H7 (cell line): ENCODE results near the gene CNOT6L. TPM values are rescaled to one million over a fixed set of nuclear protein-coding genes. Genes with fewer than 3 reads are reported as not detected.
A peak's percentile ranks its signal among the peaks of the same experiment; 100 is the strongest.

ENCODE experiments used
- DNase-seq: peaks from one replicate; pipeline ENCODE4 v3.0.0; 2012
- H3K27me3 ChIP-seq: 2 replicates; pipeline ENCODE4 v1.6.0; 2011; ENCODE audit warnings: mild to moderate bottlenecking, low read length; ENCODE audit not compliant: control insufficient read depth, insufficient read depth
- H3K36me3 ChIP-seq: replicated peaks from 2 replicates; pipeline ENCODE4 v1.5.1; 2011; ENCODE audit warnings: low read length; ENCODE audit not compliant: control insufficient read depth, insufficient read depth
- H3K4me3 ChIP-seq: 2 replicates; pipeline ENCODE4 v1.5.1; 2011; ENCODE audit warnings: low read depth, mild to moderate bottlenecking, control low read depth, low read length, moderate library complexity; ENCODE audit not compliant: insufficient read depth
- total RNA-seq: library from RNA; depleted of rRNA; stranded (reverse); fragments of >200 nt; shearing (Covaris generic); gene quantifications from 2 replicates; pipeline ENCODE4 v1.2.3, GENCODE V29; 2014

The CNOT6L gene
- total RNA-seq, 1 experiment from 2014 or later = 5.1 TPM

GRCh38 chr4:77777135-77777807, 41.9 kb downstream of the CNOT6L start:
- H3K27me3 ChIP-seq = no peaks in the 10 kb centered on the region
- H3K4me3 ChIP-seq = no peak overlapping the region
- no peaks in the 10 kb centered on the region; the same call in 1 of the 2 replicates for H3K36me3 ChIP-seq
- no peak for DNase-seq

- Histone ChIP-seq H3K4me3 (no peak overlapping the region), H3K36me3 (no peaks in the 10 kb centered on the region; the same call in 1 of the 2 replicates), H3K27me3 (no peaks in the 10 kb centered on the region)
- no peak for DNase-seq
Observed at GRCh38 chr4:77776182-77777134, 42.7 kb downstream of the CNOT6L start.

GRCh38 chr4:77773101-77773500, 46.1 kb downstream of the CNOT6L start:
- DNase-seq = no peak
- H3K4me3 ChIP-seq = no peak overlapping the region
- H3K27me3 ChIP-seq = no peaks in the 10 kb centered on the region
- no peaks in the 10 kb centered on the region; the same call in 1 of the 2 replicates for H3K36me3 ChIP-seq

- Histone ChIP-seq H3K36me3 (no peaks in the 10 kb centered on the region; the same call in 1 of the 2 replicates), H3K27me3 (no peaks in the 10 kb centered on the region), H3K4me3 (no peak overlapping the region)
- no peak for DNase-seq
Observed at GRCh38 chr4:77771566-77771965, 47.6 kb downstream of the CNOT6L start.

- DNase-seq = no peak
- no peaks in the 10 kb centered on the region for H3K27me3 ChIP-seq
- no peaks in the 10 kb centered on the region for H3K36me3 ChIP-seq
- H3K4me3 ChIP-seq = no peak overlapping the region
Observed at GRCh38 chr4:77765720-77766119, 53.4 kb downstream of the CNOT6L start.

GRCh38 chr4:77762531-77762930, 56.6 kb downstream of the CNOT6L start:
- no peaks in the 10 kb centered on the region for H3K36me3 ChIP-seq
- no peak for DNase-seq
- no peaks in the 10 kb centered on the region for H3K27me3 ChIP-seq
- no peak overlapping the region for H3K4me3 ChIP-seq

- Histone ChIP-seq H3K36me3 (no peaks in the 10 kb centered on the region), H3K27me3 (no peaks in the 10 kb centered on the region), H3K4me3 (no peak overlapping the region)
- no peak for DNase-seq
Observed at GRCh38 chr4:77761595-77761994, 57.6 kb downstream of the CNOT6L start.

GRCh38 chr4:77758804-77759203, 60.4 kb downstream of the CNOT6L start:
- Histone ChIP-seq H3K27me3 (no peaks in the 10 kb centered on the region), H3K4me3 (no peak overlapping the region), H3K36me3 (no peaks in the 10 kb centered on the region)
- DNase-seq = no peak

GRCh38 chr4:77751764-77752163, 67.4 kb downstream of the CNOT6L start:
- H3K36me3 ChIP-seq = no peaks in the 10 kb centered on the region
- no peak for DNase-seq
- H3K4me3 ChIP-seq = no peak overlapping the region
- H3K27me3 ChIP-seq = no peaks in the 10 kb centered on the region

- Histone ChIP-seq H3K36me3 (no peaks in the 10 kb centered on the region), H3K27me3 (no peaks in the 10 kb centered on the region), H3K4me3 (no peak overlapping the region)
- DNase-seq = no peak
Observed at GRCh38 chr4:77745792-77746191, 73.4 kb downstream of the CNOT6L start.

GRCh38 chr4:77742054-77742453, 77.1 kb downstream of the CNOT6L start:
- no peak for DNase-seq
- no peaks in the 10 kb centered on the region for H3K27me3 ChIP-seq
- H3K4me3 ChIP-seq = no peak overlapping the region
- no peaks in the 10 kb centered on the region for H3K36me3 ChIP-seq

- Histone ChIP-seq H3K27me3 (no peaks in the 10 kb centered on the region), H3K36me3 (no peaks in the 10 kb centered on the region), H3K4me3 (no peak overlapping the region)
- DNase-seq = no peak
Observed at GRCh38 chr4:77740480-77740879, 78.7 kb downstream of the CNOT6L start.

GRCh38 chr4:77734928-77735327, 84.2 kb downstream of the CNOT6L start:
- no peaks in the 10 kb centered on the region for H3K27me3 ChIP-seq
- DNase-seq = peak; percentile 22
- H3K36me3 ChIP-seq = no peaks in the 10 kb centered on the region
- H3K4me3 ChIP-seq = no peak overlapping the region

- DNase-seq = no peak
- H3K36me3 ChIP-seq = peaks cover 2% of the 10 kb centered on the region; the same call in 1 of the 2 replicates
- H3K4me3 ChIP-seq = no peak overlapping the region
- no peaks in the 10 kb centered on the region for H3K27me3 ChIP-seq
Observed at GRCh38 chr4:77731656-77732055, 87.5 kb downstream of the CNOT6L start.

- DNase-seq = no peak
- no peak overlapping the region for H3K4me3 ChIP-seq
Observed at GRCh38 chr4:77728420-77728819, 90.7 kb downstream of the CNOT6L start.

More at GRCh38 chr4:77728420-77728819, 90.7 kb downstream of the CNOT6L start:
- H3K27me3 ChIP-seq = no peaks in the 10 kb centered on the region
- H3K36me3 ChIP-seq = peaks cover 2% of the 10 kb centered on the region; the same call in 1 of the 2 replicates
